GF-D8 (cell line): ENCODE results near the gene ITFG2.
"Not testable (repeated sequence)": the region's sequence is repeated elsewhere in the genome, so short reads cannot be mapped to it uniquely, and the experiment has no call there.

Experiments used
- DNase-seq: peaks from one replicate; lab custom pipeline; 2025; lab: John Stamatoyannopoulos, UW

ITFG2 gene

GRCh38 chr12:2863402-2863801 is 50.9 kb downstream of the ITFG2 start:
- not testable (repeated sequence) for DNase-seq

- DNase-seq = no peak
Observed at GRCh38 chr12:2864198-2864597, 51.7 kb downstream of the ITFG2 start.

GRCh38 chr12:2868986-2869632 is 56.6 kb downstream of the ITFG2 start:
- DNase-seq = not testable (repeated sequence)
